ENCODE measurements around the gene ENOPH1.

The ENOPH1 gene

GRCh38 chr4:82450966-82451755 is 20.8 kb downstream of the ENOPH1 start:
- no peak overlapping the region for H3K4me3 ChIP-seq (ENCODE audit: low read depth, low read length)
- no peak for DNase-seq (ENCODE audit: low read depth)
- no peak for TF ChIP-seq CTCF (IDR thresholded peaks at IDR 0.05; ENCODE audit: low read depth, low read length, missing control alignments)

- DNase-seq (ENCODE audit: low read depth) = no peak
- TF ChIP-seq CTCF (IDR thresholded peaks at IDR 0.05; ENCODE audit: low read depth, low read length, missing control alignments) = no peak
- no peak overlapping the region for H3K4me3 ChIP-seq (ENCODE audit: low read depth, low read length)
These were observed 21.6 kb downstream of the ENOPH1 start for GRCh38 chr4:82452026-82452425.

GRCh38 chr4:82457266-82457665 is 26.9 kb downstream of the ENOPH1 start:
- H3K4me3 ChIP-seq (ENCODE audit: low read depth, low read length) = no peak overlapping the region
- TF ChIP-seq CTCF (IDR thresholded peaks at IDR 0.05; ENCODE audit: low read depth, low read length, missing control alignments) = no peak
- no peak for DNase-seq (ENCODE audit: low read depth)

GRCh38 chr4:82458729-82459128 is 28.3 kb downstream of the ENOPH1 start:
- no peak for TF ChIP-seq CTCF (IDR thresholded peaks at IDR 0.05; ENCODE audit: low read depth, low read length, missing control alignments)
- no peak overlapping the region for H3K4me3 ChIP-seq (ENCODE audit: low read depth, low read length)

GRCh38 chr4:82461710-82462109 is 31.3 kb downstream of the ENOPH1 start:
- no peak overlapping the region for H3K4me3 ChIP-seq (ENCODE audit: low read depth, low read length)
- DNase-seq (ENCODE audit: low read depth) = no peak
- TF ChIP-seq CTCF (IDR thresholded peaks at IDR 0.05; ENCODE audit: low read depth, low read length, missing control alignments) = no peak

More at GRCh38 chr4:82458729-82459128, 28.3 kb downstream of the ENOPH1 start:
- no peak for DNase-seq (ENCODE audit: low read depth)

- DNase-seq (ENCODE audit: low read depth) = peak; percentile 53
- peak; percentile 82 for TF ChIP-seq CTCF (IDR thresholded peaks at IDR 0.05; ENCODE audit: low read depth, low read length, missing control alignments)
- H3K4me3 ChIP-seq (ENCODE audit: low read depth, low read length) = no peak overlapping the region
These were observed 32.0 kb downstream of the ENOPH1 start for GRCh38 chr4:82462415-82462831.

GRCh38 chr4:82463221-82463620 is 32.8 kb downstream of the ENOPH1 start:
- DNase-seq (ENCODE audit: low read depth) = no peak
- no peak for TF ChIP-seq CTCF (IDR thresholded peaks at IDR 0.05; ENCODE audit: low read depth, low read length, missing control alignments)
- H3K4me3 ChIP-seq (ENCODE audit: low read depth, low read length) = no peak overlapping the region
